ENCODE data around the gene CPPED1.
"Not testable (repeated sequence)": the region's sequence is repeated elsewhere in the genome, so short reads cannot be mapped to it uniquely, and the experiment has no call there.

The CPPED1 gene

DNA sequence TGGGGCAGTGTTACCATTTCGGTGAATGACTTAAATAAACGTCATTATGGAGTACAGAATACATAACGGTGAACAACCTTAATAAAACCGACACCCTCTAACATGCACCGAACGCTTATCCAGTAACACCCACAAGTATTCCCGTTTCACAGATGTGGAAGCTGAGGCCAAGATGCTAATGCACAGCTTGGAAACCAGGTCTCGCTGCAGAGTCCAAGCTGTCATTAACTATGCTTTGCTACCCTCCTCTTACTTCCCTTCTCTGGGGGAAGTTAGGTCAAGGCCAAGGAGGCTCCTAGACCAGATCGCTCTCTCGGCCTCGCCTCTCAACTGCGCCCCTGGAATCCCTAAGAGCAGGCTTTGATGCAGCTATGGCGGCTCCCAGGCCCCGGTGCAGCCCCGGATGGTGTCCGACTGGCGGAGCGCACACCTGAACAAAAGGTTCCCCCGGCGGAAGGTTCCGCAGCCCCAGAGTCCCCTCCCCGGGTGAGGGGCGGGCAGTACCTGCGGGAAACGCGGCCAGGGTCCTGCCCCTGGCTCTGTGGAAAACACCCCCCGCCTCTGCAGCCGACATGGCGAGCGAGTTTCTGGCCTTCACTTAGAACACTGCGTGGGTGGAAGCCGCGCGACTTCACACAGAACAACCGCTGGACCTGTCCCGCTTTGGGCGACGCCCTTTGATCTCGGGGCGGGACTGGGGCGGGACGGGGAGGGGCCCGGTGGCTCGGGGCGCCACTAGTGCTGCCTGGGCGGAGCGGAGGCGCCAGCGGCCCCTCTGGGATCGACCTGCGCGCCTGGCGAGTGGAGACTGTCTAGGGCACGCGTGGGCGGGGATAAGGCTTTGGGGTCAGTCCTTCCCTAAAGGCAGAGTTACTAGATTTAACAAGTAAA, at the start of gene CPPED1:
TSS of gene CPPED1 (minus strand) at position 685 of the 891 bp plus-strand sequence. CDS start at position 574, 111 bp downstream.
- in situ Hi-C loops (cut with HindIII; ENCODE audit: low sequenced_read_pairs), result no loop called here

DNA sequence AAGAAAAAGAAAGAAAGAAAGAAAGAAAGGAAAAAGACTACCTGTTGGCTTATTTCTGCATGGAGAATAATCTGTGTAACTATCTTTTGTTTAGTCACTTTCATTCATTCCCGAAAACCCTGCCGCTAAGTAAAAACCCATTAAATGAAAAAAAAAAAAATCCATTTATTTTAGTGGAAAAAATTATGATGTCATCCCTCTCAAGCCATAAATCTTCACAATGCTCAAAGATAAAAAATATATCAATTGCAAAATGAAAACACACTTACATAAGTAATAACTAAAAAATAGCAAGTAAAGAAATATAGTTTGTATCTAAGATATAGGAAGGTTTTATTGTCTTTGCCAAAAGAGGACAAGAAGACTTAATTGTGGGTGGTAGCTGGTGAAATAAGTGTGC, 46.5 kb upstream of the CPPED1 start:
- in situ Hi-C loops (cut with HindIII; ENCODE audit: low sequenced_read_pairs), result no loop called here

- in situ Hi-C loops (cut with HindIII; ENCODE audit: low sequenced_read_pairs), result no loop called here
Observed at GRCh38 chr16:12846592-12846991, 42.9 kb upstream of the CPPED1 start.

DNA sequence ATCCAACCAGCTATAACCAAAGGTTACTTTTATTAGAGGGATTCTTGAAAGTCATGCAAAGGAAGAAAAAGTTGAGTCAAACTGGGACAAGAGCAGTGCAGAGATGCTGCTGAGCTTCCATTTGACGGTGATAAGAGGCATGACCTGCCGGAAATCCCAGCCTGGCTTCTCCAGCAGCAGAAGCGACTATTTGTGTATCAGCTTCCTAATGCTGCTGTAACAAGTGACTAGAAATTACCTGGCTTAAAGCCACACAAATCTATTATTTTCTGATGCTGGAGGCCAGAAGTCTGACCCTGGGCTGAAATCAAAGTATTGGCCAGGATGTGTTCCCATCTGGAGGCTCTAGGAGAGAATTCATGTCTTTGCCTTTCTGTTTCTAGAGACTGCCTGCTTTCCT, 41.6 kb upstream of the CPPED1 start:
- in situ Hi-C loops (cut with HindIII; ENCODE audit: low sequenced_read_pairs), result no loop called here

DNA sequence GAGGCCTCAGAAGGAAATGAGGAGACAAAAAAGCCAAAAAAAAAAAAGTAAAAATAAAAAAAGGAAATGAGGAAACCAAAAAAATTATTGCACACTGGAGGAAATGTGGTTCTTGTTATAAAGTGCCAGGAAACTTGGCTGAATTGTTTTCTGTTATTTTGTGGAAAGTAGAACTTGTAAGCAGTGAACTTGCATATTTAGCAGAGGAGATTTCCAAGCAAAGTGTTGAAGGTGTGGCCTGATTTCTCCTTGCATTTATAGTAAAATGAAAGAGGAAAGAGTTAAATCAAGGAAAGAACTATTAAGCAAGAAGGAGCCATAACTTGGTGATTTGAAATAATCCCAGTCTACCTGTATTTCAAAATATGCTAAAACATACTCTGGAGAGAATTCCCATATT, 34.1 kb upstream of the CPPED1 start:
- in situ Hi-C loops (cut with HindIII; ENCODE audit: low sequenced_read_pairs), result no loop called here

GRCh38 chr16:12837291-12837690, 33.6 kb upstream of the CPPED1 start:
- in situ Hi-C loops (cut with HindIII; ENCODE audit: low sequenced_read_pairs), result no loop called here

DNA sequence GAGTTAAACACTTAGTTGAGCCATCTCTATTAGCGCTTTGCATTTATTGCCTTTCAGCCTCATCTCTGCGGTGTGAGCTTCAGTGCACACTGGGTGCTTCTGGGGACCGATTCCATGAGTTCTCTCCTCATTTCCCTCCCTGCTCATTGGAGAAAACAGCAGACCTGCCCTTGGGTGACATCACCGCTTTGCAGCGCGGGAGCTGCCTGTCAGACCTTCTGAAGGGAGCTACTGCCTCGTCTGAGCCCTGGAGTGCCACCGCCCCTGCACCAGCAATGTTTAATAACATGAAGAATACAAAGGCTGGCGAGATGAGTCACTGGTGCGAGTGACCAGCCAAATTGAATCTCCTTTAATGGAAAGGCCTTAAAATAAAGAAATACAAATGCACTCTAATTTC, 30.2 kb upstream of the CPPED1 start:
- in situ Hi-C loops (cut with HindIII; ENCODE audit: low sequenced_read_pairs), result no loop called here

- in situ Hi-C loops (cut with HindIII; ENCODE audit: low sequenced_read_pairs), result loop anchor here (5.0 kb wide), 1 partner anchor 38 kb away; no protein-coding TSS in a partner anchor
Observed at GRCh38 chr16:12829096-12829888, 25.6 kb upstream of the CPPED1 start.

- in situ Hi-C loops (cut with HindIII; ENCODE audit: low sequenced_read_pairs), result loop anchor here (5.0 kb wide), 1 partner anchor 39 kb away; no protein-coding TSS in a partner anchor
Observed at GRCh38 chr16:12828206-12828605, 24.5 kb upstream of the CPPED1 start.

- in situ Hi-C loops (cut with HindIII; ENCODE audit: low sequenced_read_pairs), result loop anchor here (5.0 kb wide), 1 partner anchor 41 kb away; no protein-coding TSS in a partner anchor
Observed at GRCh38 chr16:12826559-12826958, 22.9 kb upstream of the CPPED1 start.

- in situ Hi-C loops (cut with HindIII; ENCODE audit: low sequenced_read_pairs), result no loop called here
Observed at GRCh38 chr16:12819126-12820117, 15.7 kb upstream of the CPPED1 start.

DNA sequence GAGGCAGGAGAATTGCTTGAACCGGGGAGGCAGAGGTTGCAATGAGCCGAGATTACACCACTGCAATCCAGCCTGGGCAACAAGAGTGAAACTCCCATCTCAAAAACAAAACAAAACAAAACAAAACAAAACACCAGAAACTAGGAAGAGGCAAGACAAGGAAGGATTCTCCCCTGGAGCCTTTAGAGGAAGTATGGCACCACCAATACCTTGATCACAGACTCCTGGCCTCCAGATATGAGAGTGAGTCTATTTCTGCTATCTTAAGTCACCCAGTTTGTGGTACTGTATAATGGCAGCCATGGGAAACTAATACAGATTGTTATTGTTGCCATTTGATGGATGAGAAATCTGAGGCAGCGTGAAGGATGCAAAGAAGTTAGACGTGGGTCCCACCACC, 14.6 kb upstream of the CPPED1 start:
- in situ Hi-C loops (cut with HindIII; ENCODE audit: low sequenced_read_pairs), result no loop called here

- in situ Hi-C loops (cut with HindIII; ENCODE audit: low sequenced_read_pairs), result not testable (repeated sequence)
Observed at GRCh38 chr16:12816791-12817214, 13.1 kb upstream of the CPPED1 start.

- in situ Hi-C loops (cut with HindIII; ENCODE audit: low sequenced_read_pairs), result no loop called here
Observed at GRCh38 chr16:12815361-12815760, 11.7 kb upstream of the CPPED1 start.

DNA sequence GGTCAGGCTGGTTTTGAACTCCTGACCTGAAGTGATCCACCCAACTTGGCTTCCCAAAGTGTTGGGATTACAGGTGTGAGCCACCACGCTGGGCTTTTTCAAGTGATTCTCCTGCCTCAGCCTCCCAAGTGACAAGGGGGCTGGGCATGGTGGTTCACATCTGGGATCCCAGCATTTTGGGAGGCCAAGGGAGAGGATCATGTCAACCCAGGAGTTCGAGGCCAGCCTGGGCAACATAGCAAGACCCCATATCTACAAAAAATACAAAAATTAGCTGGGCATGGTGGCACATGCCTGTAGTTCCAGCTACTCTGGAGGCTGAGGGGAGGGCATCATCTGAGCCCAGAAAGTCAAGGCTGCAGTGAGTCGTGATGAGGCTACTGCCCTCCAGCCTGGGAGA, 10.0 kb upstream of the CPPED1 start:
- in situ Hi-C loops (cut with HindIII; ENCODE audit: low sequenced_read_pairs), result not testable (repeated sequence)

- in situ Hi-C loops (cut with HindIII; ENCODE audit: low sequenced_read_pairs), result not testable (repeated sequence)
Observed at GRCh38 chr16:12813321-12813720, 9.6 kb upstream of the CPPED1 start.

- in situ Hi-C loops (cut with HindIII; ENCODE audit: low sequenced_read_pairs), result no loop called here
Observed at GRCh38 chr16:12811441-12812383, 8.0 kb upstream of the CPPED1 start.

DNA sequence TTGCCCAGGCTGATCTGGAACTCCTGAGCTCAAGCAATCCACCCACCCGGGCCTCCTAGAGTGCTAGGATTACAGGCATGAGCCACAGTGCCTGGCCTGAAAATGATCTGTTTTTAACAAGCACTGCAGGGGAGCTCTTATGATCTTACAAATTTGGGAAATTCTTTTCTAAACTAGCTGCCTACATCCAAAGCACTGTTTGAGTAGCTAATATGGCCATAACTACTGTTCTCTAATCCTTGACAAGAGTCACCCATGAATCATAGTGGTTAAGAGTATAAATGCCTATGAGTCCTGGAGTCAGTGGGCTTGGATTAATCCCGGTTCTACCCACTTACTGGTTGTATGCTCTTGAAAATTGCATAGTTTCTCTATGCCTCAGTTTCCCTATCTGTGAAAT, 1.4 kb upstream of the CPPED1 start:
- in situ Hi-C loops (cut with HindIII; ENCODE audit: low sequenced_read_pairs), result no loop called here

DNA sequence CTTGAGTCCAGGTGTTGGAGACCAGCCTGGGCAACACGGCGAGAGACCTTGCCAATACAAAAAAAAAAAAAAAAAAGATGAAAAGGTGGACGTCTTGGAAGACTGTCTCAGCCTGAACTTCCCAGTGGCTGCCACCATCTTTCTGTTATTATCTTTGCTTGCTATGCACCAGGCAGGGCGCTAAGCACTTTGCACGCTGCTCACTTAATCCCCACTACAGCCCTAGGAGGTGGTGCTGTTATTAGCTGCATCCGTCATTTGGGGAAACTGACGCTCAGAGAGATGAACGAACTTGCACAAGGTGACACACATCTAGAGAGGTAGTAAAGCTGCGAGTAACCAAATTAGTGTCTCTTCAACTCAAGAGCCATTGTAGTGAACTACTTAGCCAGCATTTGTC, 708 bp upstream of the CPPED1 start:
- in situ Hi-C loops (cut with HindIII; ENCODE audit: low sequenced_read_pairs), result no loop called here
